CD1c-positive myeloid dendritic cell (primary cell): ENCODE data around the gene ZNF44.

ENCODE experiments used
- DNase-seq: peaks from one replicate; pipeline ENCODE4 v3.0.0-alpha.2; 2016; ENCODE audit errors: extremely low spot score

ZNF44 gene

DNA sequence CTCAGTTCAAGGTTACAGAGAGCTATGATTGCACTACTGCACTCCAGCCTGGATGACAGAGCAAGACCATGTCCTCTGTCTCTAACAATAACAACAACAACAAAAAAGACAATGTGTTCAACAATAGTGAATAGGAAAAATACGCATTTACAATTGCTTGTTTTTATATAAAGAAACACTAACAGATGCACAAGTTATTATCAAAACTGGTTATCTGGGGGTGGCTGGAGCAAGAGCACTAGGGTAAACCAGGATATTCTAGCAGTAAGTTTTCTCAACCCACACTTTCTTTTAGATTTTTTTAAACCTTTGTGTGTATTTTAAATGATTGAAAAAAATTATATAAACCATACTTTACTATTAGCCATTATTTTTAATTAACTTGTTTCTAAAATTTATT is 33.1 kb downstream of the ZNF44 start:
- no peak for DNase-seq

DNA sequence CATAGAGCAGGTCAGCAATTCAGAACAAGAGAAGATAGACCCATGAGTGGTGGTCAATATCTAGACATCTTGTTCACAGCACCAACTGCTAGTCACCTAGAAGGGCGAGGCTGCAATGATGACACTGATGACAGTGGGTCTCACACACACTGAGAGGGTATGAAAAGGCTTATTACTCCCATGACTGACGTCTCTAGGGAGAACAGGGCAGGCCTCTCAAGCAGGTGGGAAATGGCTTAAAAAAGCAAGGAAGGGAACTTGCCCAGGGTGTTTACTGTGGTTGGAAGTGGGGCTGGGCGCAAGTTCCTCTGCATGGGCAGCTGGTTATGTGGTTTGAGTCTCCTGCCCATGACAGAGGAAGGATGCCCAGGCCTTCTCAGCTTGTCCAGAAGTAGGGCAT is 33.8 kb downstream of the ZNF44 start:
- no peak for DNase-seq

DNA sequence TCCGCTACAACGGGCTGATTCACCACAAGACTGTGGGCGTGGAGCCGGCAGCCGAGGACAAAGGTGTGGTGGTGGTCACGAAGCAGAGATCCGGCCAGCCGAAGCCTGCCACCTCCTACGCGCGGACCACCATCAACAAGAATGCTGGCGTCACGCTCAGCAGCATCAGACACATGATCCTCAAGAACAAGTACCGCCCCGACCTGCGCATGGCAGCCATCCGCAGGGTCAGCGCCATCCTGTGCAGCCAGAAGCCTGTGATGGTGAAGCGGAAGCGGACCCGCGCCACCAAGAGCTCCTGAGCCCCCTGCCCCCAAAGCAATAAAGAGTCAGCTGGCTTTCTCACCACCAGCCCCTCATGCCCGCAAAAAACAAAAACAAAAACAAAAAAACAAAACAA is 34.4 kb downstream of the ZNF44 start:
- DNase-seq: no peak

DNA sequence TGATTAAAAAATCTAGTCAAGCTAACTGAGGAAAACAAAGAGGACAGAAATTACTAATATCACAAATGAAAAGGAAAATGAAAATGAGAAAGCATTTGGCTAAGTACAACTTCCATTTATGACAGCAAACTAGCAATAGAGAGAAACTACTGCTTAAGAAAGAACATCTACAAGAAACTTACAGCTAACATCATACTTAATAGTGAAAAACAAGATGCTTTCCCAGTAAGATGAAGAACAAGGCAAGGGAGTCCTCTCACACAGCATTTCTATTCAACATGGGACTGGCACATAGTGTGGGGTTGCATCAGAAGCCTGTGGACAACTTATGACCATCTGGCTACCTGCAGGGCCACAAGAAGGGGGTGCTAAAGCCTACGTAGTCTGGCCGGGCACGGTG is 39.3 kb downstream of the ZNF44 start:
- no peak for DNase-seq

DNA sequence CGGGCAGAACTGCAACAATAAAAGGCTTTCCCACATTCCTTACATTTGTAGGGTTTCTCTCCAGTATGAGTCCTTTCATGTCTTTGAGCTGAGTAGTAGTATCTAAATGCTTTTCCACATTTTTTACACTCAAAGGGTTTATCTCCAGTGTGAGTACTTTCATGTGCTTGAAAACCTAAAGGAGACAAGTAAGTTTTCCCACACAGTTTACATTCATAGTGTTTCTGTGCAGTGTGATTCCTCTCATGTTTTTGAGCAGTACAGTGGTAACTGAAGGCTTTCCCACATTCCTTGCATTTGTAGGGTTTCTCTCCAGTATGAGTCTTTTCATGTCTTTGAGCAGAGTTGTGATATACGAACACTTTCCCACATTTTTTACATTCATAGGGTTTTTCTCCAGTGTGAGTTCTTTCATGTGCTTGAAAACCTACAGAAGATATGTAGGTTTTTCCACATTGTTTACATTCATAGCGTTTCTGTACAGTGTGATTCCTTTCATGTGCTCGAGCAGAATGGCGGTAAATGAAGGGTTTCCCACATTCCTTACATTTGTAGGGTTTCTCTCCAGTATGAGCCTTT is 47.0 kb downstream of the ZNF44 start:
- DNase-seq: no peak

DNA sequence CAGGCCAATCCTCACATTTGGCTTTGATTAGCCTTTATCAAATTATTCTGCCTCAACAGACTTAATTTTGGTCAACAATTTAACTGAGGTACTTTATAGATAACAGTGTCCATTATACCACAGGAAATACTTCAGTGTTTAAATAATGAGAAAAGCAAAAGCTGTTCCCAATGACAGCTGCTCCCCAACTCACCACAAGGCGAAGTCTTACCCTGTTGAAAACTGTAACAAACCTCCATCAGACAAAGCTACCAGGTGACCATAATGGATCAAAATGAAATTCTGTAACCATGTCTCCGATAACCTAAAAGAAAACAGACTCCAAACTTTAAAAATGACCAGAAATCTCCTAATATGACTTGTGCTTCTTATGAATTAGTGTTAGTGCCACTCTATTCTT is 50.3 kb downstream of the ZNF44 start:
- DNase-seq: no peak

GRCh38 chr19:12237143-12237839 is 57.4 kb downstream of the ZNF44 start:
- no peak for DNase-seq

DNA sequence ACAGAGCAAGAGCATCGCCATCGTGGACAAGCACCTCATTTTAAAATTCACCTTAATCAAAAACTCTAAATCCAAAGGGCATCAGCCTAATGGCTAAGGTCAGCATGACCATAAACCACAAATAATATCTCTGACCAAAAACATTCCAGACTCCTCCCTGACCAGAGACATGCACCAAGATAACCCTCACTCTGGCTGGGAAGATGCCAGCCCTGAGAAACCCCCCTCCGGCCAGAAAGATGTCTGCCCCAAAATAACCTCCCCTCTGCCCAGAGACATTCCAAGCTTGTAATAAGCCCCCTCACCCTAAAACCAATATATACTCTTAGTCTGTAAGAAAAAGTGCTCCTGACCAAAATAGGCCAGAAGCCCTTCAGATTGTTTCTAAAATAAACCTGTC is 61.7 kb downstream of the ZNF44 start:
- no peak for DNase-seq

DNA sequence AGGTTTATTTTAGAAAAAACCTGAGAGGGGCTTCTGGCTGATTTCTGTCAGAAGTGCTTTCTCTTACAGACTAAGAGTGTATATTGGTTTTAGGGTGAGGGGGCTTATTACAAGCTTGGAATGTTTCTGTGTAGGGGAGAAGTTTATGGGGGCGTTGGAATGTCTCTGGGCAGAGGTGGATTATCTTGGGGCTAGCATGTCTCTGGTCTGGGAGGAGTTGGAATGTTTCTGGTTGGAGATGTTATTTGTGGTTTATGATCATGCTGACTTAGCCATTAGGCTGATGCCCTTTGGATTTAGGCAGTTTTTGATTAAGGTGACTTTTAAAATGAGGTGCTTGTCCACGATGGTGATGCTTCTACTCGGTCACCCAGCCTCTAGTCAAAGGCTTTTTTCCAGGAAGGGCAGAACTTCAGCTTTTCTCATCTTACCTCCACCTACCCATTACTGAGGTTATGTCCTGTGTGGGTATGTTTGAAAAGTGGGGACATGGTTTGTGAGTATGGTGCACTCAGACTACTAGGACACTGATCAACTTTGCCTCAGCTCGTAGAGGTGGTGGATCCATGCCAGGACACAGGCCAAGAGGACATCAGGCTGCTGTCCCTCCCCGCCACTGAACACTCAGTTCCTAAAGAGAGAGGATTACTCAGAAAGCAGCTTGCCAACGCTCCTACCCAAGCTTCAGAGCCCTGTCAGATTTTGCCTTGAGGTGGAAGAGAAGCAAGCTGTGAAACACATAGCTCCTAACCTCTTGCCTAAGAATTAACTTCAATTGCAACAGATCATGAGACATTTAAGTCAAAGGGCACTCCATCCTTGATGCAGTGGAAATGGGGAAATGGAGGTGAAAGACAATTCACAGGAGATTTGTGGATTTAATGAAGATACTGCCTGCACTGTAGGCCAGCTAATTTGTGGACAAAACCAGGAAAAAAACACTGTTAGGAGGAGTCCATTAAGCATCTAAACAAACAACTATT is 63.6 kb downstream of the ZNF44 start:
- DNase-seq: no peak

DNA sequence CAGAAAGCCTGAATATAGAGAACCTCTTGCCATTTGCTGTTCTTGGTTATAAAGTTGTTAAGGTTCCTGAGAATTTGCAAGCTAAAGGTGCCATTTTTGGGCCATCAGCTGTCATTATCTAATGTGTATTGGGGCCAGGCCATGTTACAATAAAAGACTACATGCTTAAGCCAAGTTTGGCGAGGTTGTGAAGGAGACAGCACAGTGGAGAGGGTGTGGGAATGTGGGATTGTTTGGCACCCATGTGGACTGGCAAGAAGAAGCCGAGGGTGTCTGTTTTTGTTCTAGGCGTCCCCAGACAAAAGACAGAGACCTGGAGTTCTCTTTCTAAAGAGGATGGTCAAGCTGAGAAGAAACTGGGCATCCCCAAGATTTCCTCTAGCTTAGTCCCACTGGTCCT is 64.7 kb downstream of the ZNF44 start:
- DNase-seq: no peak

DNA sequence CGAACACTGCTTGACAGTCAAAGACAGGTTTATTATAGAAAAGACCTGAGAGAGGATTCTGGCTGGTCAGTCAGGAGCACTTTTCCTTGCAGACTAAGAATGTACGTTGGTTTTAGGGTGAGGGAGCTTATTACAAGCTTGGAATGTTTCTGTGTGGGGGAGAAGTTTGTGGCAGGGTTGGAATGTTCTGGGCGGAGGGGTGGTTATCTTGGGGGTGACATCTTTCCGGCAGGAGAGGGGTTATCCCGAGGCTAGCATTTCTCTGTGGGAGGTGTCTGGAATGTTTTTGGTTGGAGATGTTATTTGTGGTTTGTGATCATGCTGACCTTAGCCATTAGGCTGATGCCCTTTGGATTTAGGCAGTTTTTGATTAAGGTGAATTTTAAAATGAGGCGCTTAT is 70.0 kb downstream of the ZNF44 start:
- DNase-seq: no peak

DNA sequence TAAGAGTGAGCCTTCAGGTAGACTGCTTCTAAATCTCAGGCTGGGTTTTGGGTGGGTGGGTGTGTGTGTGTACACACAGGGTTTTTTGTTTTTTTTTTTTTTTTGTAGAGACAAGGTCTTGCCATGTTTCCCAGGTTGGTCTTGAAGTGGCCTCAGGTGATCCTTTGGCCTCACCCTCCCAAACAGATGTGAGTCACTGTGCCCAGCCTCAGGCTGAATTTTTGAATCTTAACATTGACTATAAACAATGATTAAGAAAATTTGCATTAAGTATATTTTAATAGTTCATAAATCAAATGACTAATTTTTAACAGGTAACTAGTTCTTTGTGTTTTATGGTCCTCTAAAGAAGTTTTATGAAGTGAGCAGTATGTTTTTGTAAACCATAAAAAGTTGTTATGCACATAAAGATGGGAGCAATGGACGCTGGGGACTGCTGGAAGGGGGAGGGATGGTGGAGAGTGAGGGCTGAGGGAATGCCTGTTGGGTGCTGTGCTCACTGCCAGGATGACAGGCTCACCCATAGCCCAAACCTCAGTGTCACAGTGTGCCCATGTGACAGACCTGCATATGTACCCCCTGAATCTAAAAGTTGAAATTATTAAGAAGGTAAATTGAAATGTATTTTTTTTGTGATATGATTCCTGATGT is 71.6 kb downstream of the ZNF44 start:
- no peak for DNase-seq
